PC-9 (cell line): ENCODE data around the gene LETM1. TPM values are rescaled to one million over a fixed set of nuclear protein-coding genes. Genes with fewer than 3 reads are reported as not detected.

Experiments used
- BruUV-seq: library from RNA; stranded (reverse); fragments of 400-500 nt; replicated peaks from 2 replicates; lab custom pipeline; 2021; lab: Mats Ljungman, UMichigan
- CTCF ChIA-PET: fragments of 300-600 bp; sonication (Branson Sonifier 250); formaldehyde crosslinking; loops from one replicate; lab custom pipeline; 2022; ENCODE audit warnings: antibody characterized with exemption; lab: Charles Lee
- POLR2A ChIA-PET: fragments of 300-600 bp; sonication (Branson Sonifier 250); formaldehyde crosslinking; loops from one replicate; lab custom pipeline; 2022; ENCODE audit warnings: antibody characterized with exemption; ENCODE audit not compliant: unreplicated experiment; lab: Charles Lee
- DNase-seq, 2 experiments: peaks; one replicate each; pipeline versions ENCODE4 v3.0.0 to v3.0.0-alpha.2; 2015 to 2022; ENCODE audit warnings: mixed read lengths in 1 of 2
- H2AFZ ChIP-seq: fragments of 200-600 bp; sonication (generic); 2 replicates; pipeline ENCODE4 v1.8.1; 2017; ENCODE audit warnings: antibody characterized with exemption
- H3F3A ChIP-seq: fragments of 200-600 bp; sonication (generic); 2 replicates; pipeline ENCODE4 v1.8.1; 2017; ENCODE audit warnings: antibody characterized with exemption, mild to moderate bottlenecking, low read depth; ENCODE audit not compliant: insufficient read depth
- H3K27ac ChIP-seq: fragments of 200-600 bp; sonication (generic); 2 replicates; pipeline ENCODE4 v1.6.1; 2016; ENCODE audit warnings: mixed run types
- H3K27me3 ChIP-seq: fragments of 200-600 bp; sonication (generic); 2 replicates; pipeline ENCODE4 v1.6.1; 2016; ENCODE audit warnings: low read depth, mixed run types; ENCODE audit not compliant: insufficient read depth
- H3K36me3 ChIP-seq: fragments of 200-600 bp; sonication (generic); 2 replicates; pipeline ENCODE4 v1.6.1; 2016; ENCODE audit warnings: low read depth, mixed run types
- H3K4me1 ChIP-seq: fragments of 200-600 bp; sonication (generic); replicated peaks from 2 replicates; pipeline ENCODE4 v1.6.1; 2016; ENCODE audit warnings: mixed run types; ENCODE audit not compliant: insufficient read depth
- H3K4me2 ChIP-seq: fragments of 200-600 bp; sonication (generic); 2 replicates; pipeline ENCODE4 v1.6.1; 2017; ENCODE audit warnings: mixed run types
- H3K4me3 ChIP-seq: fragments of 200-600 bp; sonication (generic); 2 replicates; pipeline ENCODE4 v1.6.1; 2016; ENCODE audit warnings: mixed run types
- H3K79me2 ChIP-seq: fragments of 200-600 bp; sonication (generic); 2 replicates; pipeline ENCODE4 v1.6.1; 2017; ENCODE audit warnings: low read depth, mixed run types
- H3K9me2 ChIP-seq: fragments of 200-600 bp; sonication (generic); 2 replicates; pipeline ENCODE4 v1.8.1; 2017; ENCODE audit warnings: mild to moderate bottlenecking; ENCODE audit not compliant: insufficient read depth
- H3K9me3 ChIP-seq: fragments of 200-600 bp; sonication (generic); 2 replicates; pipeline ENCODE4 v1.8.1; 2016; ENCODE audit warnings: low read depth; ENCODE audit not compliant: insufficient read depth
- H4K20me1 ChIP-seq: fragments of 200-600 bp; sonication (generic); 2 replicates; pipeline ENCODE4 v1.8.1; 2017; ENCODE audit not compliant: insufficient read depth
- CTCF ChIP-seq: fragments of 200-600 bp; sonication (generic); conservative IDR thresholded peaks from 2 replicates; pipeline ENCODE4 v1.6.1; 2017; ENCODE audit warnings: mixed run types, antibody characterized with exemption, mild to moderate bottlenecking, moderate library complexity
- EZH2 ChIP-seq: fragments of 200-600 bp; sonication (generic); IDR thresholded peaks from 2 replicates; pipeline ENCODE4 v1.8.0; 2017; ENCODE audit warnings: antibody characterized with exemption, low read depth
- intact Hi-C: fragments of 100-400 bp; cut with micrococcal nuclease; formaldehyde crosslinking; loops from one replicate; pipeline ENCODE4 v1.10.0; 2022; ENCODE audit not compliant: unreplicated experiment
- total RNA-seq: library from RNA; stranded (reverse); gene quantifications from 2 replicates; pipeline ENCODE4 v1.2.3, GENCODE V29; 2021

LETM1 gene
- total RNA-seq, 1 experiment from 2014 or later, result 44.5 TPM

- ChIA-PET CTCF (no interaction called here), POLR2A (interaction anchor here (0.5 kb wide), 1 partner anchor 80 kb away, joined by 4 read pairs; no protein-coding TSS in a partner anchor)
- no peaks in the 10 kb centered on the region for H3K36me3 ChIP-seq
Observed at GRCh38 chr4:1807332-1807777, 48.6 kb downstream of the LETM1 start.

GRCh38 chr4:1806596-1807331 lies 49.2 kb downstream of the LETM1 start:
- H3F3A ChIP-seq, result peaks cover 4% of the 10 kb centered on the region; the same call in 1 of the 2 replicates
- BruUV-seq, result no TSS peak
- no peaks in the 10 kb centered on the region for H3K27me3 ChIP-seq
- no peak overlapping the region for H3K4me2 ChIP-seq
- H3K4me1 ChIP-seq, result no peaks in the 10 kb centered on the region
- DNase-seq, result no peak
- intact Hi-C loops, result no loop called here
- H3K9me3 ChIP-seq, result no peaks in the 10 kb centered on the region
- TF ChIP-seq EZH2 (no peak), CTCF (no peak)
- no peak overlapping the region for H3K4me3 ChIP-seq
- no peaks in the 10 kb centered on the region for H3K9me2 ChIP-seq
- no peak overlapping the region for H2AFZ ChIP-seq
- CTCF ChIA-PET, result no interaction called here
- POLR2A ChIA-PET, result no interaction called here
- no peak overlapping the region for H3K27ac ChIP-seq
- peaks cover 13% of the 10 kb centered on the region for H4K20me1 ChIP-seq
- H3K79me2 ChIP-seq, result no peaks in the 10 kb centered on the region
- H3K36me3 ChIP-seq, result no peaks in the 10 kb centered on the region

More at GRCh38 chr4:1807332-1807777, 48.6 kb downstream of the LETM1 start:
- H3K79me2 ChIP-seq, result no peaks in the 10 kb centered on the region
- peaks cover 13% of the 10 kb centered on the region for H4K20me1 ChIP-seq
- H3K9me2 ChIP-seq, result no peaks in the 10 kb centered on the region
- H3K4me1 ChIP-seq, result no peaks in the 10 kb centered on the region
- intact Hi-C loops, result no loop called here
- no TSS peak for BruUV-seq
- H3F3A ChIP-seq, result peaks cover 4% of the 10 kb centered on the region; the same call in 1 of the 2 replicates
- H3K4me2 ChIP-seq, result no peak overlapping the region
- no peak overlapping the region for H3K27ac ChIP-seq
- no peaks in the 10 kb centered on the region for H3K9me3 ChIP-seq
- no peak for TF ChIP-seq EZH2
- no peak for TF ChIP-seq CTCF
- no peak overlapping the region for H3K4me3 ChIP-seq
- H3K27me3 ChIP-seq, result no peaks in the 10 kb centered on the region
- no peak overlapping the region for H2AFZ ChIP-seq
- DNase-seq, result no peak

GRCh38 chr4:1806223-1806564 lies 49.8 kb downstream of the LETM1 start:
- peaks cover 4% of the 10 kb centered on the region; the same call in 1 of the 2 replicates for H3F3A ChIP-seq
- no peak overlapping the region for H2AFZ ChIP-seq
- H3K4me1 ChIP-seq, result no peaks in the 10 kb centered on the region
- no peaks in the 10 kb centered on the region for H3K36me3 ChIP-seq
- H3K27ac ChIP-seq, result no peak overlapping the region
- H3K4me2 ChIP-seq, result no peak overlapping the region
- CTCF ChIA-PET, result no interaction called here
- H3K9me3 ChIP-seq, result no peaks in the 10 kb centered on the region
- H3K79me2 ChIP-seq, result no peaks in the 10 kb centered on the region
- POLR2A ChIA-PET, result no interaction called here
- TF ChIP-seq CTCF (no peak), EZH2 (no peak)
- H3K4me3 ChIP-seq, result no peak overlapping the region
- BruUV-seq, result no TSS peak
- intact Hi-C loops, result no loop called here
- DNase-seq, result no peak
- no peaks in the 10 kb centered on the region for H3K27me3 ChIP-seq
- H4K20me1 ChIP-seq, result peaks cover 13% of the 10 kb centered on the region
- H3K9me2 ChIP-seq, result no peaks in the 10 kb centered on the region
